ENCODE data around the gene RNF186.

RNF186 gene

DNA sequence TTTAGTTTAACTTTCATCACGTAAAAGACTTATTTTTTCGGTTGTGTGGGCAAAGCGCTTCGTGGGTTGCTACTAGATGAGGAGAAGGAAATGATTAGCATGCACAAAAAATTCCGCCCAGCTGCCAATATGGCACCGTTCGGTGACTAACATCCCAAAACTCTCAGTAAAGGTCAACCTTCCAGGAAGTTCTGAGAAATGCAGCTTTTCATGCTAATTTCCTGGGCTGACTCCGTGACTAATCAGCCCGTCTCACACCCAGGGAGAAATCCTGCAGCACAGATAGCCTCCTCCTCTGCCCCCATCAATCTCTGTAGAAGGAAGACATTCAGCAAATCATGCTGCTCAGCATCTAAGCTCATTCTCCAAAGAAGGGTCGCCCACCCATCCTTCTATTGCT lies 49.5 kb downstream of the RNF186 start:
- TF ChIP-seq, protein P1, sequence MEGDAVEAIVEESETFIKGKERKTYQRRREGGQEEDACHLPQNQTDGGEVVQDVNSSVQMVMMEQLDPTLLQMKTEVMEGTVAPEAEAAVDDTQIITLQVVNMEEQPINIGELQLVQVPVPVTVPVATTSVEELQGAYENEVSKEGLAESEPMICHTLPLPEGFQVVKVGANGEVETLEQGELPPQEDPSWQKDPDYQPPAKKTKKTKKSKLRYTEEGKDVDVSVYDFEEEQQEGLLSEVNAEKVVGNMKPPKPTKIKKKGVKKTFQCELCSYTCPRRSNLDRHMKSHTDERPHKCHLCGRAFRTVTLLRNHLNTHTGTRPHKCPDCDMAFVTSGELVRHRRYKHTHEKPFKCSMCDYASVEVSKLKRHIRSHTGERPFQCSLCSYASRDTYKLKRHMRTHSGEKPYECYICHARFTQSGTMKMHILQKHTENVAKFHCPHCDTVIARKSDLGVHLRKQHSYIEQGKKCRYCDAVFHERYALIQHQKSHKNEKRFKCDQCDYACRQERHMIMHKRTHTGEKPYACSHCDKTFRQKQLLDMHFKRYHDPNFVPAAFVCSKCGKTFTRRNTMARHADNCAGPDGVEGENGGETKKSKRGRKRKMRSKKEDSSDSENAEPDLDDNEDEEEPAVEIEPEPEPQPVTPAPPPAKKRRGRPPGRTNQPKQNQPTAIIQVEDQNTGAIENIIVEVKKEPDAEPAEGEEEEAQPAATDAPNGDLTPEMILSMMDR (IDR thresholded peaks at IDR 0.05; ENCODE audit: low read depth, low read length, missing control alignments) = no peak
- H3K4me3 ChIP-seq (replicated peaks; ENCODE audit: low read depth, low read length) = no peak overlapping the region
- DNase-seq (ENCODE audit: extremely low read depth, low read depth) = peak; percentile 77

DNA sequence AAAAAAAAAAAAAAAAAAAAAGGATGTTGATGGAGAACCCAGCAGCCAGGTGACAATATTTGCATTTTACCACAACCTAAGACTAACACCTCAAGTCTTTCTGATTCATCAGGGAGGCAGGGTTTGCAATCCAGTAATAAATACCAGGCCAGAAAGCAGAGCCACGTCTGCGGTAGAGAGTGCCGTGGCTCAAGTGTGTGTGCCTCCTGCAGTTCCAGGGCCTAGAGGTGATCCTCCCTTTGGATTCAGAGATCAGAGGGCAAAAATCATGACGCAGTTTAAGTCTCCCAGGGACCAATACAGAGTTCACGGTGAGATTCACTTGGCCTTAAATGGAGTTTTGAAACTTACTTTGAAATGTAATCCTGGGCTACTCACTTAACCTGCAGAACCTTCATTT lies 50.2 kb downstream of the RNF186 start:
- no peak for DNase-seq (ENCODE audit: extremely low read depth, low read depth)
- TF ChIP-seq, protein P1 (IDR thresholded peaks at IDR 0.05; ENCODE audit: low read depth, low read length, missing control alignments) = no peak
- H3K4me3 ChIP-seq (replicated peaks; ENCODE audit: low read depth, low read length) = no peak overlapping the region

Data from HFF-Myc (cell line).